WTC11 (cell line): Measurements from ENCODE around the gene ZFP92. TPM values are rescaled to one million over a fixed set of nuclear protein-coding genes. Genes with fewer than 3 reads are reported as not detected.

Experiments used
- ATAC-seq: fragments of 200-7000 bp; cut with Tn5 transposase; 2 replicates; pipeline ENCODE4 v1.10.0; 2021; ENCODE audit warnings: mild to moderate bottlenecking, moderate library complexity
- CTCF ChIA-PET: fragments of 300-600 bp; sonication (Branson Sonifier 250); formaldehyde crosslinking; loops from one replicate; lab custom pipeline; 2021; ENCODE audit warnings: antibody characterized with exemption; lab: Charles Lee
- POLR2A ChIA-PET: fragments of 350-600 bp; sonication (Branson Sonifier 250); formaldehyde crosslinking; loops from one replicate; lab custom pipeline; 2021; ENCODE audit warnings: antibody characterized with exemption; lab: Charles Lee
- DNase-seq: peaks from one replicate; pipeline ENCODE4 v3.0.0; 2021; ENCODE audit warnings: low spot score
- H3K27ac Mint-ChIP-seq: 2 replicates; pipeline ENCODE4 v1.8.0; 2021; ENCODE audit warnings: mixed read lengths
- H3K27me3 Mint-ChIP-seq: 2 replicates; pipeline ENCODE4 v1.8.0; 2021; ENCODE audit warnings: low read depth, mild to moderate bottlenecking, moderate library complexity, mixed read lengths
- H3K36me3 Mint-ChIP-seq: 2 replicates; pipeline ENCODE4 v1.8.0; 2021; ENCODE audit warnings: mixed read lengths
- H3K4me1 Mint-ChIP-seq: 2 replicates; pipeline ENCODE4 v1.8.0; 2022; ENCODE audit warnings: mixed read lengths
- H3K4me3 Mint-ChIP-seq: 2 replicates; pipeline ENCODE4 v1.8.0; 2021; ENCODE audit warnings: mild to moderate bottlenecking, moderate library complexity, mixed read lengths
- H3K9me3 Mint-ChIP-seq: 2 replicates; pipeline ENCODE4 v1.8.0; 2021; ENCODE audit warnings: mixed read lengths
- FOXJ3 ChIP-seq: sonication (generic); formaldehyde crosslinking; IDR thresholded peaks from 2 replicates; pipeline ENCODE4 v1.9.0; 2021; ENCODE audit warnings: missing genetic modification reagents, mild to moderate bottlenecking, borderline replicate concordance
- FOXP1 ChIP-seq: sonication (generic); formaldehyde crosslinking; IDR thresholded peaks from 2 replicates; pipeline ENCODE4 v1.8.0; 2022; ENCODE audit warnings: missing genetic modification reagents, mild to moderate bottlenecking, moderate library complexity, borderline replicate concordance
- GTF2I ChIP-seq: fragments of 250-450 bp; sonication (Bioruptor Pico); conservative IDR thresholded peaks from 2 replicates; pipeline ENCODE4 v1.4.0; 2021; ENCODE audit warnings: mild to moderate bottlenecking
- JAZF1 ChIP-seq: fragments of 250-450 bp; sonication (Bioruptor Pico); IDR thresholded peaks from 2 replicates; pipeline ENCODE4 v1.9.0; 2021; ENCODE audit warnings: moderate library complexity, mild to moderate bottlenecking, inconsistent platforms
- KAT7 ChIP-seq: sonication (generic); formaldehyde crosslinking; IDR thresholded peaks from 2 replicates; pipeline ENCODE4 v1.8.1; 2023; ENCODE audit warnings: missing genetic modification reagents, mild to moderate bottlenecking, borderline replicate concordance
- MXD4 ChIP-seq: fragments of 250-450 bp; sonication (Bioruptor Pico); IDR thresholded peaks from 2 replicates; pipeline ENCODE4 v1.8.0; 2021; ENCODE audit warnings: mild to moderate bottlenecking, moderate library complexity, borderline replicate concordance
- NFE2L1 ChIP-seq: sonication (generic); formaldehyde crosslinking; IDR thresholded peaks from 2 replicates; pipeline ENCODE4 v1.8.1; 2023; ENCODE audit warnings: missing genetic modification reagents
- NR2C2 ChIP-seq: sonication (generic); formaldehyde crosslinking; IDR thresholded peaks from 2 replicates; pipeline ENCODE4 v1.8.0; 2022; ENCODE audit warnings: mild to moderate bottlenecking, missing genetic modification reagents
- TEAD1 ChIP-seq: sonication (generic); formaldehyde crosslinking; IDR thresholded peaks from 2 replicates; pipeline ENCODE4 v1.8.0; 2022; ENCODE audit warnings: mild to moderate bottlenecking, missing genetic modification reagents
- ZBTB21 ChIP-seq: sonication (generic); formaldehyde crosslinking; IDR thresholded peaks from 2 replicates; pipeline ENCODE4 v1.8.1; 2023; ENCODE audit warnings: mild to moderate bottlenecking, missing genetic modification reagents, borderline replicate concordance
- ZNF121 ChIP-seq: sonication (generic); formaldehyde crosslinking; IDR thresholded peaks from 2 replicates; pipeline ENCODE4 v1.8.0; 2023; ENCODE audit warnings: missing genetic modification reagents
- ZNF423 ChIP-seq: fragments of 250-450 bp; sonication (Bioruptor Pico); IDR thresholded peaks from 2 replicates; pipeline ENCODE4 v2.1.2; 2022; ENCODE audit warnings: mild to moderate bottlenecking, moderate library complexity
- total RNA-seq: library from RNA; stranded (reverse); gene quantifications from 3 replicates; pipeline ENCODE4 v1.2.3, GENCODE V29; 2021
- TF ChIP-seq, protein P1 (sequence below): fragments of 250-450 bp; sonication (Bioruptor Pico); IDR thresholded peaks from 2 replicates; pipeline ENCODE4 v2.1.2; 2022; ENCODE audit warnings: mild to moderate bottlenecking, moderate library complexity
- TF ChIP-seq, protein P2 (sequence below): sonication (generic); formaldehyde crosslinking; IDR thresholded peaks from 2 replicates; pipeline ENCODE4 v1.8.1; 2023; ENCODE audit warnings: mild to moderate bottlenecking, missing genetic modification reagents, moderate library complexity
- TF ChIP-seq, protein P3 (sequence below): fragments of 250-450 bp; sonication (Bioruptor Pico); IDR thresholded peaks from 2 replicates; pipeline ENCODE4 v1.9.0; 2021; ENCODE audit warnings: mild to moderate bottlenecking
- TF ChIP-seq, protein P4 (sequence below): sonication (generic); formaldehyde crosslinking; IDR thresholded peaks from 2 replicates; pipeline ENCODE4 v1.8.0; 2022; ENCODE audit warnings: missing genetic modification reagents
- TF ChIP-seq, protein P5 (sequence below): fragments of 250-450 bp; sonication (Bioruptor Pico); IDR thresholded peaks from 2 replicates; pipeline ENCODE4 v1.9.0; 2021; ENCODE audit warnings: mild to moderate bottlenecking
- TF ChIP-seq, protein P6 (sequence below): sonication (generic); formaldehyde crosslinking; conservative IDR thresholded peaks from 2 replicates; pipeline ENCODE4 v1.8.1; 2022; ENCODE audit warnings: mild to moderate bottlenecking, missing genetic modification reagents
- TF ChIP-seq, protein P7 (sequence below): sonication (generic); formaldehyde crosslinking; IDR thresholded peaks from 2 replicates; pipeline ENCODE4 v1.8.1; 2022; ENCODE audit warnings: mild to moderate bottlenecking, moderate library complexity, missing genetic modification reagents
- TF ChIP-seq, protein P8 (sequence below): fragments of 250-450 bp; sonication (Bioruptor Pico); IDR thresholded peaks from 2 replicates; pipeline ENCODE4 v1.9.0; 2021; ENCODE audit warnings: moderate library complexity, mild to moderate bottlenecking, inconsistent platforms, borderline replicate concordance

ZFP92 gene
- total RNA-seq, 1 experiment from 2014 or later: 0.31 TPM

DNA sequence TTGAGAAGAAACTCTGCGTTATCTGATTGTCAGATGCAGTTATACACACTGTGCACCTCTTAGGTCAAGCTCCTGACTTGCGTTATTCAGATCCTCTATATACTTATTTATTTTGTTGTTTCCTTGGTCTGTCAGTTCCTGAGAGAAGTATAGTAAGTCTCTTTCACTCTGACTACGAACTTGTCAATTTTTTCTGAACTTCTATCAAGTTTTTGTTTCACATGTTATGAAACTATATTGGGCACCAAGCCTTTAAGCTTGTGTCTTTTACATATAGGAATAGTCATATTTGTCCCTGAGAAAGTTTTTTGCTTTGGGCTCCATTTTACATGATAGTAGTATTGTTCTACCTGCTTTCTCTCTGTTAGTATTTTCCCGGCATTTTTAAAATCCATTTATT is 45.6 kb upstream of the ZFP92 start:
- ChIA-PET CTCF (no interaction called here), POLR2A (no interaction called here)
- Mint-ChIP-seq H3K27ac (no peak overlapping the region), H3K4me3 (no peak overlapping the region), H3K36me3 (no peaks in the 10 kb centered on the region), H3K4me1 (no peaks in the 10 kb centered on the region), H3K9me3 (peaks cover 3% of the 10 kb centered on the region; the same call in 1 of the 2 replicates), H3K27me3 (peaks cover 3% of the 10 kb centered on the region)
- TF ChIP-seq MXD4 (CRISPR knock-in tag) (no peak), NR2C2 (CRISPR knock-in tag) (no peak), ZBTB21 (CRISPR knock-in tag) (no peak), FOXP1 (CRISPR knock-in tag) (no peak), JAZF1 (no peak), ZNF423 (no peak), KAT7 (CRISPR knock-in tag) (no peak)
- TF ChIP-seq, protein P1, sequence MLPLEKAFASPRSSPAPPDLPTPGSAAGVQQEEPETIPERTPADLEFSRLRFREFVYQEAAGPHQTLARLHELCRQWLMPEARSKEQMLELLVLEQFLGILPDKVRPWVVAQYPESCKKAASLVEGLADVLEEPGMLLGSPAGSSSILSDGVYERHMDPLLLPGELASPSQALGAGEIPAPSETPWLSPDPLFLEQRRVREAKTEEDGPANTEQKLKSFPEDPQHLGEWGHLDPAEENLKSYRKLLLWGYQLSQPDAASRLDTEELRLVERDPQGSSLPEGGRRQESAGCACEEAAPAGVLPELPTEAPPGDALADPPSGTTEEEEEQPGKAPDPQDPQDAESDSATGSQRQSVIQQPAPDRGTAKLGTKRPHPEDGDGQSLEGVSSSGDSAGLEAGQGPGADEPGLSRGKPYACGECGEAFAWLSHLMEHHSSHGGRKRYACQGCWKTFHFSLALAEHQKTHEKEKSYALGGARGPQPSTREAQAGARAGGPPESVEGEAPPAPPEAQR (CRISPR knock-in tag): no peak
- TF ChIP-seq, protein P2, sequence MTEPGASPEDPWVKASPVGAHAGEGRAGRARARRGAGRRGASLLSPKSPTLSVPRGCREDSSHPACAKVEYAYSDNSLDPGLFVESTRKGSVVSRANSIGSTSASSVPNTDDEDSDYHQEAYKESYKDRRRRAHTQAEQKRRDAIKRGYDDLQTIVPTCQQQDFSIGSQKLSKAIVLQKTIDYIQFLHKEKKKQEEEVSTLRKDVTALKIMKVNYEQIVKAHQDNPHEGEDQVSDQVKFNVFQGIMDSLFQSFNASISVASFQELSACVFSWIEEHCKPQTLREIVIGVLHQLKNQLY (CRISPR knock-in tag): no peak
- no peak for DNase-seq
- no peak for ATAC-seq

DNA sequence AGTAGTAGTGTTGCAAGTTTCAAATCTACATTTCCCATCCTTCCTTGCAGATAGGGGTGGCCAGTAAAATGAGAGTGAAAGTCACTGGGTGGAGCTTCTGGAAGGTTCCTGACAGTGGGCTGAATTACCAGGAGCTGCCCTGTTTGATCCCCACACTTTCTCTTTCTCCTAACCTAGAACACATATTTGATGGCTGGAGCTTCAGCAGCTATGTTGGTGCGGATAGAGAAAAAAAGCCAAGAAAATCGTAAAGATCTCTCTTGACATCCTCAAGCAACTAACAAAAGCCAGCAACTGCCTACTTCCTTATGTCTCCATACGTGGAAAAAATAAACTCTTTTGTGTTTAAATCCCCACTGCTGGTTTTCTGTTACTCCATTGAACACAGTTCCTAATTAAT is 45.2 kb upstream of the ZFP92 start:
- H3K4me1 Mint-ChIP-seq: no peaks in the 10 kb centered on the region
- H3K27me3 Mint-ChIP-seq: peaks cover 3% of the 10 kb centered on the region
- ChIA-PET CTCF (no interaction called here), POLR2A (no interaction called here)
- H3K9me3 Mint-ChIP-seq: peaks cover 3% of the 10 kb centered on the region; the same call in 1 of the 2 replicates
- TF ChIP-seq, protein P3, sequence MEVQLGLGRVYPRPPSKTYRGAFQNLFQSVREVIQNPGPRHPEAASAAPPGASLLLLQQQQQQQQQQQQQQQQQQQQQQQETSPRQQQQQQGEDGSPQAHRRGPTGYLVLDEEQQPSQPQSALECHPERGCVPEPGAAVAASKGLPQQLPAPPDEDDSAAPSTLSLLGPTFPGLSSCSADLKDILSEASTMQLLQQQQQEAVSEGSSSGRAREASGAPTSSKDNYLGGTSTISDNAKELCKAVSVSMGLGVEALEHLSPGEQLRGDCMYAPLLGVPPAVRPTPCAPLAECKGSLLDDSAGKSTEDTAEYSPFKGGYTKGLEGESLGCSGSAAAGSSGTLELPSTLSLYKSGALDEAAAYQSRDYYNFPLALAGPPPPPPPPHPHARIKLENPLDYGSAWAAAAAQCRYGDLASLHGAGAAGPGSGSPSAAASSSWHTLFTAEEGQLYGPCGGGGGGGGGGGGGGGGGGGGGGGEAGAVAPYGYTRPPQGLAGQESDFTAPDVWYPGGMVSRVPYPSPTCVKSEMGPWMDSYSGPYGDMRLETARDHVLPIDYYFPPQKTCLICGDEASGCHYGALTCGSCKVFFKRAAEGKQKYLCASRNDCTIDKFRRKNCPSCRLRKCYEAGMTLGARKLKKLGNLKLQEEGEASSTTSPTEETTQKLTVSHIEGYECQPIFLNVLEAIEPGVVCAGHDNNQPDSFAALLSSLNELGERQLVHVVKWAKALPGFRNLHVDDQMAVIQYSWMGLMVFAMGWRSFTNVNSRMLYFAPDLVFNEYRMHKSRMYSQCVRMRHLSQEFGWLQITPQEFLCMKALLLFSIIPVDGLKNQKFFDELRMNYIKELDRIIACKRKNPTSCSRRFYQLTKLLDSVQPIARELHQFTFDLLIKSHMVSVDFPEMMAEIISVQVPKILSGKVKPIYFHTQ (CRISPR knock-in tag): no peak
- no peak for TF ChIP-seq GTF2I (CRISPR knock-in tag)
- TF ChIP-seq FOXJ3 (CRISPR knock-in tag): no peak
- TF ChIP-seq, protein P4, sequence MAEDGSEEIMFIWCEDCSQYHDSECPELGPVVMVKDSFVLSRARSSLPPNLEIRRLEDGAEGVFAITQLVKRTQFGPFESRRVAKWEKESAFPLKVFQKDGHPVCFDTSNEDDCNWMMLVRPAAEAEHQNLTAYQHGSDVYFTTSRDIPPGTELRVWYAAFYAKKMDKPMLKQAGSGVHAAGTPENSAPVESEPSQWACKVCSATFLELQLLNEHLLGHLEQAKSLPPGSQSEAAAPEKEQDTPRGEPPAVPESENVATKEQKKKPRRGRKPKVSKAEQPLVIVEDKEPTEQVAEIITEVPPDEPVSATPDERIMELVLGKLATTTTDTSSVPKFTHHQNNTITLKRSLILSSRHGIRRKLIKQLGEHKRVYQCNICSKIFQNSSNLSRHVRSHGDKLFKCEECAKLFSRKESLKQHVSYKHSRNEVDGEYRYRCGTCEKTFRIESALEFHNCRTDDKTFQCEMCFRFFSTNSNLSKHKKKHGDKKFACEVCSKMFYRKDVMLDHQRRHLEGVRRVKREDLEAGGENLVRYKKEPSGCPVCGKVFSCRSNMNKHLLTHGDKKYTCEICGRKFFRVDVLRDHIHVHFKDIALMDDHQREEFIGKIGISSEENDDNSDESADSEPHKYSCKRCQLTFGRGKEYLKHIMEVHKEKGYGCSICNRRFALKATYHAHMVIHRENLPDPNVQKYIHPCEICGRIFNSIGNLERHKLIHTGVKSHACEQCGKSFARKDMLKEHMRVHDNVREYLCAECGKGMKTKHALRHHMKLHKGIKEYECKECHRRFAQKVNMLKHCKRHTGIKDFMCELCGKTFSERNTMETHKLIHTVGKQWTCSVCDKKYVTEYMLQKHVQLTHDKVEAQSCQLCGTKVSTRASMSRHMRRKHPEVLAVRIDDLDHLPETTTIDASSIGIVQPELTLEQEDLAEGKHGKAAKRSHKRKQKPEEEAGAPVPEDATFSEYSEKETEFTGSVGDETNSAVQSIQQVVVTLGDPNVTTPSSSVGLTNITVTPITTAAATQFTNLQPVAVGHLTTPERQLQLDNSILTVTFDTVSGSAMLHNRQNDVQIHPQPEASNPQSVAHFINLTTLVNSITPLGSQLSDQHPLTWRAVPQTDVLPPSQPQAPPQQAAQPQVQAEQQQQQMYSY (CRISPR knock-in tag): no peak
- TF ChIP-seq, protein P5, sequence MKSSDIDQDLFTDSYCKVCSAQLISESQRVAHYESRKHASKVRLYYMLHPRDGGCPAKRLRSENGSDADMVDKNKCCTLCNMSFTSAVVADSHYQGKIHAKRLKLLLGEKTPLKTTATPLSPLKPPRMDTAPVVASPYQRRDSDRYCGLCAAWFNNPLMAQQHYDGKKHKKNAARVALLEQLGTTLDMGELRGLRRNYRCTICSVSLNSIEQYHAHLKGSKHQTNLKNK (CRISPR knock-in tag): no peak
- no peak for TF ChIP-seq NFE2L1
- TF ChIP-seq, protein P6, sequence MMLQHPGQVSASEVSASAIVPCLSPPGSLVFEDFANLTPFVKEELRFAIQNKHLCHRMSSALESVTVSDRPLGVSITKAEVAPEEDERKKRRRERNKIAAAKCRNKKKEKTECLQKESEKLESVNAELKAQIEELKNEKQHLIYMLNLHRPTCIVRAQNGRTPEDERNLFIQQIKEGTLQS (CRISPR knock-in tag): no peak
- TF ChIP-seq ZNF121 (CRISPR knock-in tag): no peak
- no peak for TF ChIP-seq TEAD1 (CRISPR knock-in tag)
- TF ChIP-seq ZBTB21 (CRISPR knock-in tag): no peak
- TF ChIP-seq, protein P7, sequence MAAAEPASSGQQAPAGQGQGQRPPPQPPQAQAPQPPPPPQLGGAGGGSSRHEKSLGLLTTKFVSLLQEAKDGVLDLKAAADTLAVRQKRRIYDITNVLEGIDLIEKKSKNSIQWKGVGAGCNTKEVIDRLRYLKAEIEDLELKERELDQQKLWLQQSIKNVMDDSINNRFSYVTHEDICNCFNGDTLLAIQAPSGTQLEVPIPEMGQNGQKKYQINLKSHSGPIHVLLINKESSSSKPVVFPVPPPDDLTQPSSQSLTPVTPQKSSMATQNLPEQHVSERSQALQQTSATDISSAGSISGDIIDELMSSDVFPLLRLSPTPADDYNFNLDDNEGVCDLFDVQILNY (CRISPR knock-in tag): no peak
- no peak for TF ChIP-seq ZNF423
- TF ChIP-seq, protein P8, sequence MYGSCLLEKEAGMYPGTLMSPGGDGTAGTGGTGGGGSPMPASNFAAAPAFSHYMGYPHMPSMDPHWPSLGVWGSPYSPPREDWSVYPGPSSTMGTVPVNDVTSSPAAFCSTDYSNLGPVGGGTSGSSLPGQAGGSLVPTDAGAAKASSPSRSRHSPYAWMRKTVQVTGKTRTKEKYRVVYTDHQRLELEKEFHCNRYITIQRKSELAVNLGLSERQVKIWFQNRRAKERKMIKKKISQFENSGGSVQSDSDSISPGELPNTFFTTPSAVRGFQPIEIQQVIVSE (CRISPR knock-in tag): no peak
- DNase-seq (no peak), ATAC-seq (no peak)
- H3K36me3 Mint-ChIP-seq: no peaks in the 10 kb centered on the region
- H3K27ac Mint-ChIP-seq: no peak overlapping the region
- no peak overlapping the region for H3K4me3 Mint-ChIP-seq
